ENCODE measurements around the gene FHL2. TPM values are rescaled to one million over a fixed set of nuclear protein-coding genes. Genes with fewer than 3 reads are reported as not detected.

Gene FHL2
- total and polyA plus RNA-seq, 2 of the 13 experiments (the other 11 are each of a cell fraction or from before 2014, with no cell fraction given), result 1.9 to 74.8 TPM

GRCh38 chr2:105328281-105329196 is 70.3 kb downstream of the FHL2 start (continued):
- TF ChIP-seq PRDM10 (CRISPR knock-in tag; IDR thresholded peaks at IDR 0.05; ENCODE audit: low read depth) (0 out of 2 replicates have a peak, but pooled peaks have one; percentile 19), SALL2 (CRISPR knock-in tag; IDR thresholded peaks at IDR 0.05) (0 out of 2 replicates have a peak, but pooled peaks have one; percentile 59), REPIN1 (CRISPR knock-in tag; IDR thresholded peaks at IDR 0.05; ENCODE audit: borderline replicate concordance, low read depth) (peak; percentile 62; the same call in 1 of the 2 replicates), WIZ (CRISPR knock-in tag; IDR thresholded peaks at IDR 0.05) (peak; percentile 86), STAG1 (CRISPR knock-in tag; IDR thresholded peaks at IDR 0.05) (no peak), KMT2A (CRISPR knock-in tag; IDR thresholded peaks at IDR 0.05) (peak; percentile 71; the same call in 1 of the 2 replicates), CERS6 (CRISPR knock-in tag; IDR thresholded peaks at IDR 0.05) (peak; percentile 59), KDM1A (CRISPR knock-in tag; IDR thresholded peaks at IDR 0.05) (no peak), MNT (IDR thresholded peaks at IDR 0.05) (peak; percentile 63), ZNF724P (CRISPR knock-in tag; IDR thresholded peaks at IDR 0.05; ENCODE audit: borderline replicate concordance) (0 out of 2 replicates have a peak, but pooled peaks have one; percentile 38), ARHGAP35 (CRISPR knock-in tag; IDR thresholded peaks at IDR 0.05; ENCODE audit: borderline replicate concordance) (peak; percentile 76; the same call in 1 of the 2 replicates), E2F1 (CRISPR knock-in tag; IDR thresholded peaks at IDR 0.05) (no peak), THYN1 (CRISPR knock-in tag; IDR thresholded peaks at IDR 0.05; ENCODE audit: borderline replicate concordance, low read depth) (no peak), ZNF687 (CRISPR knock-in tag; IDR thresholded peaks at IDR 0.05) (peak; percentile 100)

All from HepG2 (cell line).